AG20443 (cell line): ENCODE data around the gene DBF4B.
A peak's percentile ranks its signal among the peaks of the same experiment; 100 is the strongest.
"Not testable (repeated sequence)": the region's sequence is repeated elsewhere in the genome, so short reads cannot be mapped to it uniquely, and the experiment has no call there.

ENCODE experiments used
- DNase-seq: peaks from one replicate; pipeline ENCODE4 v3.0.0; 2012; ENCODE audit warnings: low spot score, mixed read lengths

Gene DBF4B

DNA sequence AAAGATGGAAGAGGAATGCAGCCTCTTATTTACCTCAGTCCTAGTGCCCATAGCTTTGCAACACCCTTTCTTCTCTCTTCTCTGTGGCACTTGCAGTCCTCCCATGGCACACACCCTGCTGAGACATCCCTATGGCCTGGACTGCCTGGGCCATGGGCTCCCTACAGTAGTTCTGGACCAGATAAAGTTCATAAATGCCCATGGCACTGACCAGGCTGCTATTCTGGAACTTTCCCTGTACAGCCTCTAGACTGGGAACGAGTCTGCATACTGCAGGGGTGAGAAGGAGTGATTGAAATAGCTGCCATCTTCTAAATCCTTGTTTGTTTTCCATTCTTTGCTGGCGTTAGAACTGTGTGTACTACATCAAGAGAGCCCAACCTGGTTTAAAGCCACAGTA is 25.8 kb downstream of the DBF4B start:
- no peak for DNase-seq

DNA sequence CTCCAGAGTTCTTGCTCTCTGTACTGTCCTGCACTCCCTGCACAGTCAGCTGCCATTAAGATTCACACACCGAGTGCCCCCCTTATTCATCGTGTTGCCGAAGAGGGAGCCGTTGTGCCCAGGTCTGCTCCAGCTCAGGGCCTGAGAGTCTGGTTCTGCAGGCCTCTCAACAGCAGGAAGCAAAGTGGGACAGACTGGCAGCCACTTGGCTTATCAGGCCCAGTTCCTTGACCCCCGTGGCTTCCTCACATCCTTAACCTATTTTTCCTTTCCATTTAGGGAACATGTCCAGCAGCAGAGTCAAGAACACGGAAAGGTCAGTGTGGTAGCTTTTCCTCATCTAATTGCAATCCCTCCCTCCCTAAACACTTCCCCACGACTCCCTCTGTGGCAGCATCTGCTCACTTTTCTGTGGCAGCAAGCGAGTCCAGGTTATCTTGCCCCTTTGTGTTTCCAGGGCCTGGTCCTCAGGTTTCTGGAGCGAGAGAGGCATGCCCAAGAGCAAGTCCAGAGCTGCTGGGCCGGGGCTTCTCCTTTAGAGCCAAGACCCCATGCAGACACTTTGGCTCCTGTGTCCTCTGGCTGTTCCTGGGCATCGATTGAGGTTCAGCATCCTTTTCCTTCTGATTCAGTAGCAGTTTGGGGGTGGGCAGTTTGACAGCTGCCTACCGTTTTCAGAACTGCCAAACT is 28.2 kb downstream of the DBF4B start:
- DNase-seq = no peak

DNA sequence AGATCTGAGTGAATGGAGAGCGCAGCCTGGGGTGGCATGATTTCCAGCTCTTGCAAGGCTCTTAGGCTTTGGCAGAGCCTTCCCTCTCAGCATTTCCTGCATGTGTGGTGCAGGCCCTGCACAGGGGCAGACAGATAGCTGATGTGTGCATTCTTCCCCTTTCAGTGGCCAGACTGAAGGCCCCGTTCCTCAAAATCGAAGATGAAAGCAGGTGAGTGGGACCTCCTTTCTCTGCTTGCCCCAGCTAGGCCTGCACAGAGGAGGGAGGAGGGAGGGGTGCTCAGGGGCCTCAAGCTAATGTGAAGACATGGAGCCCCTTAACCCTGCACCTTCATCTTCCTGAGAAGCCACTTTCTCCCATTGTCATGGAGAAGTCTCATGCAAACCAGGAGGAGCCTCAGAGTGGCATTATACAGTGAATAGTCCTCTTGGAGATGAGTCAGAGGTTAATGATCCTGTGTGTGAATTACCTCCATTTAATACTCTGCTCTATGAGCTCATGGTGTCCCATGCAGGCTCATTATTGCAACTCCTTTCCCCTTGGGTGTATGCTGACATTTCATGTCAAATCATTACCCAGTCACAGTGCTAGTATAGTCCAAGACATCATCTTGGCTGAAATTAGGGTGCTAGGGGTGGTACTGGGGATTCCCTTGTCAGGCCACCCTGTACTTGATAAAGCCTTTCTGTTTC is 29.9 kb downstream of the DBF4B start:
- no peak for DNase-seq

DNA sequence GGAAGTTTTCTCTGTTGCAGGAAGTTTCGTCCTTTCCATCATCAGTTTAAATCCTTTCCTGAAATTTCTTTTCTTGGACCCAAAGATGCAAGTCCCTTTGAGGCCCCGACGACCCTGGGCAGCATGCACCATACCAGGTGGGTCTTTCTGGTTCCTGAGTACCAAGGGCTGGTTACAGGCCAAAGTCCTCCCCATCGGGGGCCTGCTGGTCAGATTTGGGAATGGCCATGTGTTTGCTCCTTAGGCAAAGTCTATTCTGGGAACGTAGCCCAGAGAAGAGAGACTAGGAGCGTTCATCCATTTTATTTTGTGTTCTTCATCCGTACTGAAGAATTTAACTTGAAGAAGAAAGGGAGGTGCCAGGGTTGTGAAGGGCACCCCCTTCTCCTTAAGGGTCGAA is 32.9 kb downstream of the DBF4B start:
- DNase-seq = no peak

DNA sequence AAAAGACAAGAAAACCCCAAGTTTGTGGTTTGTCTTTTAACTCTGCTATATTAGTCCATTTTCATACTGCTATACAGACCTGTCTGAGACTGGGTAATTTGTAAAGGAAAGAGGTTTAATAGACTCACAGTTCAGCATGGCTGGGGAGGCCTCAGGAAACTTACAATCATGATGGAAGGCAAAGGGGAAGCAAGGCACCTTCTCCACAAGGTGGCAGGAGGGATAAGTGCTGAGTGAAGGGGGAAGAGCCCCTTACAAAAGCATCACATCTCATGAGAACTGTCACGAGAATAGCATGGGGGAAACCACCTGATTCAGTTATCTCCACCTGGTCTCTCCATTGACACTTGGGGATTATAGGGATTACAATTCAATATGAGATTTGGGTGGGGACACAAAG is 36.8 kb downstream of the DBF4B start:
- no peak for DNase-seq

DNA sequence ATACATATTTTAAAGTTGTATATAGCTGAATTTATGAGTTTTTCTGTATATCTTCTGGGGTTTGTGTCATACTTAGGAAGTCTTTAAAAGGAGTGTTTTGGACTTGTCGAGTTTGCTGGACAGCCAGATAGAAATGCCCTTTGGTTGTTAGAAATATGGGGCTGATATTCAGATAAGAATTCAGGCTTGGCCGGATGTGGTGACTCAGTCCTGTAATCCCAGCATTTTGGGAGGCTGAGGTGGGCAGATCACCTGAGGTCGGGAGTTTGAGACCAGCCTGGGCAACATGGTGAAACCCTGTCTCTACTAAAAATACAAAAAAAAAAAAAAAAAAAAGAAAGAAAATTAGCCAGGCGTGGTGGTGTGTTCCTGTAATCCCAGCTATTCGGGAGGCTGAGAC is 37.3 kb downstream of the DBF4B start:
- not testable (repeated sequence) for DNase-seq

DNA sequence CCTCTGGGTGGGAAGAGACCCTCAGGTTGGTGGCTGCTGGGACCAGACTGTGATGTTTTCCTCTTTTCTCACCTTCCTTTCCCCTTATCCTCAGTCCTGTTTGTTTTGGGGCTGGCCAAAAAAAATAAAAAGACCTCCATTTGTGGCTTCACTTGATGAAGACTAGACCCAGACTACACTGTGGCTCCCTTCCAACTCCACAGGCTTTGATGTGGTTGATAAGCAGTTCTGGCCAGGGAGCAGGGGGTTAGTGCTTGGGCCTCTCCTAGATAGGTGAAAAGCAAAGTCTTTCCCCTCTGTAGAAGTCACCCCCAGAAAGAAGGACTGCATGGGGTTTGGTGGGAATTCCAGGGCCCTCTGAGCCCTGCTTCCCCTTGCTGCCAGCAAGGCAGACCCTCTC is 39.1 kb downstream of the DBF4B start:
- no peak for DNase-seq

DNA sequence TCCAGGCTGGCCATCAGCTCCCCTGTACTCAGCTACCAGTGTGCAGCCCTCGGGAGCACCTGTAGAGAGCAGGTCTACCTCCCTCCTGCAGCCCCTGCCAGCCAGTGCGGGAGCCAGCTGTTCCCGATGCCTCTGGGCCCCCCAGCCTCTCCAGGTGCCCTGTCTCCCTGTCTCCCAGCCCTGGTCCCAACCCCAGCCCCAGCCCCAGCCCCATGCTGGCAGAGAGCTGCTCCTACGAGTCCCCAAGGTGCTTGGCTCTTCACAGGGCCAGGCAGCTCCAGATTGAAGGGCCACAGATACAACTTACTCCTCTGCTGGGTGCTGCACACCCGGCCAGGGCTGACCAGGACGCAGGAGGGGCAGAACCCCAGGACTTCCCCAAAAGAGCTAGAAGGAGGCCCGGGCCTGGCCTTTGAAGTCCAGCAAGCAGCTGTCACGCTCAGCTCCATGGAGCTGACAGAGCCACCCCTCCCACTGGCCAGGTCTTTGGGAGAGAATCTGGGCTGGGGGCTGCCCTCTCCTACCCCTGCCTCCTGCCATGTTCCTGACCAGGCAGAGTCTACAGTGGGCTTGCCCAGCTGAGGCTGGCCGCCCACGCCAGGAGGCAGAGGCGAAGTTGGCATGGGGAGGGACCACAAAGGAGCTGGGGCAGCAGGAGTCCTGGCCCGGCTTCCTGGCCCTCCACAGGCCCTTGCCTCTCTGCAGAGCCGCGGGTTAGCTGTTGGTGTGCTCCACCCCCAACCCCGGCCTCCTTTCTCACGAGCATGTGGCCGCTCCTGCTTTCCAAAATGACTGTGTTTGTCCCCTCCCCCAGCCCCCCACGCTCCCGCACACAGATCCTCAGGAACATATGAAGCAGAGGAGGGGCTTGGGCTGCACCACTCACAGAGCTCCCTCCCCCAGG is 40.9 kb downstream of the DBF4B start:
- DNase-seq = no peak

DNA sequence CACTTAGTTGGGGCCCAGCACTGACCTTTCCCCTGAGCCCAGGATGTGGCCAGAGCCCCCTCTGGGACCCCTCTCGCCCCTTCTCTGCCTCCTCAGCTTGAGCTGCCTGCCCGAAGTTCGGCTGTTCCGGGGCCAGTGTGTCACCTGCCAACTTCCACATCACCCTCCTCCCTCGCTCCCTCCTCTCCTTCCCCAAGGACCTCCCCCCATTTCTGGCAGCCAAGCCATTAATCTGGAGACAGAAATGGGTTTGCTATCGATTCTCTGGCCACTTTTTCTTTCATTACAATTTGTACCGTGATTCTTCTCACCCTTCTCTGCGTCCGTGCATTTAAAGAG is 41.5 kb downstream of the DBF4B start:
- no peak for DNase-seq

DNA sequence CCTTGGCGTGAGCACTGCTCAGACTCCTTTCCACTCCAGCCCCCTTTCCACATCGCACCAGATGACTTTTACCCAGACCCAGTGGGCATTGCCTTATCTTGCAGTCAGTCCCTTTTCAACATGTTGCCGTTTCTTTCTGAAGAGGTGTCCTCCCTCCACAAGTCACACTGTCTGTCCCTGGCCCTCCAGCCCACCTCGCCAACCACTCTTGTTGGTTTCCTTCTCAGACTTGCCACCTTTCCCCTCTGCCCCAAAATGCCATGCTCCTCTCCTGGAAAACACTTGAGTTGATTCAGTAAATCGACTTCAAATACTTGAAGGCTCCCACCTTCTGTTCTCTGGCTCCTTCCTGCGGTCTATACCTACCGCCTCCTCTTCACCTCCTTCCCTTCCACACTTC is 42.9 kb downstream of the DBF4B start:
- no peak for DNase-seq

DNA sequence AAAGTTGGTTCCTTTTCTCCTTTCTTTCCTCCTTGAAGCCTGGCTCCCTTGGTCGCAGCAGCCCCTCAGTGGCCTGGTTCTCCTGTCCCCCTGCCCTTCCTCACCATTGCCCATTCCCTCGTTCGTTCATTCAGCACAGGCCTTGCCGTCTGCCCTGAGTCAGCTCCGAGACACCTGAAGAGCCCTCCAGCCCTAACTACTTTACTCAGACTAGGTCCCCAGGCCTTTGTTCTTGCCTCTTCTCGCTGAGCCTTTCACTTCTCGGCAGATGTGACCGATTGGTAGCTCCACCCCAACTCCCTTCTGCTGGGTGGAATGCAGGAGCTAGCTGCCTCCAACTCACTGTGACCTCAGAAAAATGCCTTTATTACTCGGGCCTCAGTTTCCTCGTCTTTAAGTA is 43.3 kb downstream of the DBF4B start:
- DNase-seq = no peak

DNA sequence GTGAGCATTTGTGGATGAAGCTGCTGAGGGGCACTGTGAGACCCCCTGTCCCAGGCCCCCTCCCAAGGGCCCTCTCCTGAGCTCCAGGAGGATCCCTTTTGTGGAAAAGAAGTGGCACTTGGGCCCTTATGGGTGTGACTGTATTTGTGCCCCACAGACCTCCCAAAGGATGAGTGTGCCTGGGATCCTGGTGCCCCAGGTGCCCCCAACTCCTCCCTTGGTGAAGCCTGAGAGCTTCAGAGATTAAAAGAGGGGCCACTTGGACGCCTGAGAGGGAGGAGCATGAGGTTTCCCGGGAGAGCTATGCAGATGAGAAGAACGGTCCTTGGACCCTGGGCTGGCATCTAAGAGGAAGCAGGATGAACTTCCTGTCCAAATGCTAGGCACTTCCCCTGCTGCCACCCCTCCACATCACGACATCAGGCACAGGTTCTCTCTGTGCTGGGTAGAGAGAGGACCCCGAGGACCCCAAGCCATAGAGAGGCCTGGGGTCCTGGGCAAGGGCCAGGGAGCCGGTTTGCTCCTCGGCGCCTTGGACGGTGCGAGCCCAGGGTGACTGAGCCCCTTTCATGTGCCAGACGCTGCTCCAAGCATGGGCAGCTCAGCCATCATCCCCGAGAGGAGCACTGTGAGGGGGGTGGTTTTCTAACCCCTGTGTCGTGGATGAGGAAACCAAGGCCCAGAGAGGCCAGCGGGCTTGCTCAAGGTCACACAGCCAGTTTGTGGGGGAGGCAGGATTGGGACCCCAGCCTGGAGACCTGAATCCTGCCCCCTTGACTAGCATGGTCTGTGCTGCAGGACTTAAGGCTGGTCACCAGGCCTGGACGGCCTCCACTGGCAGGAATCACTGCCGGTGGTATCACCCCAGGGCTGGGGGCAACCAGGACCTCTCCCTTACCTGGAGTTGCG is 44.7 kb downstream of the DBF4B start:
- DNase-seq = no peak

DNA sequence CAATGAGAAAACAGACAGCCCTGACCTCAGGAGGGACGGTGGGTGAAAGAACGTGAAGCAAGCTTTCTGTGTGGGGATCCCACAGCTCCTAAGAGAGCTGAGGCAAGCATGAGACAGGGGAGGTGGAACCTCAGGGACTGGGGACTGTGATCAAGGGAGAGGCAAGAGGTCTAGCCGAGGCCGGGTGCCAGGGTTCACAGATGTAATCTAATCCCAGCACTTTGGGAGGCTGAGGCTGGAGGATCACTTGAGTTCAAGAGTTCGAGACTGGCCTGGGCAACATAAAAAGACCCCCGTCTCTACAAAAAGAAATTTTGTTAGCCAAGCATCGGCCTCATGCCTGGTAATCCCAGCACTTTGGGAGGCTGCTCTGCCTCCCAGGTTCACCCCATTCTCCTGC is 45.8 kb downstream of the DBF4B start:
- no peak for DNase-seq

DNA sequence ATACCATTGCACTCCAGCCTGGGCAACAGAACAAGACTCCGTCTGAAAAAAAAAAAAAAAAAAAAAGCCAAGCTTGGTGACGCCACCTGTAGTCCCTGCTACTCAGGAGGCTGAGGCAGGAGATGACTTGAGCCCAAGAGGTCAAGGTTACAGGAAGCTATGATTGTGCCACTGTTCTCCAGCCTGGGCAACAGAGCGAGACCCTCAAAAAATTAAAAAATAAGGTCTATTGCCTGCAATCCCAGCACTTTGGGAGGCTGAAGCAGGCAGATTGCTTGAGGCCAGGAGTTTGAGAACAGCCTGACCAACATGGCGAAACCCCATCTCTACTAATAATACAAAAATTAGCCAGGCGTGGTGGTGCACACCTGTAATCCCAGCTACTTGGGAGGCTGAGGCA is 46.7 kb downstream of the DBF4B start:
- DNase-seq = not testable (repeated sequence)

DNA sequence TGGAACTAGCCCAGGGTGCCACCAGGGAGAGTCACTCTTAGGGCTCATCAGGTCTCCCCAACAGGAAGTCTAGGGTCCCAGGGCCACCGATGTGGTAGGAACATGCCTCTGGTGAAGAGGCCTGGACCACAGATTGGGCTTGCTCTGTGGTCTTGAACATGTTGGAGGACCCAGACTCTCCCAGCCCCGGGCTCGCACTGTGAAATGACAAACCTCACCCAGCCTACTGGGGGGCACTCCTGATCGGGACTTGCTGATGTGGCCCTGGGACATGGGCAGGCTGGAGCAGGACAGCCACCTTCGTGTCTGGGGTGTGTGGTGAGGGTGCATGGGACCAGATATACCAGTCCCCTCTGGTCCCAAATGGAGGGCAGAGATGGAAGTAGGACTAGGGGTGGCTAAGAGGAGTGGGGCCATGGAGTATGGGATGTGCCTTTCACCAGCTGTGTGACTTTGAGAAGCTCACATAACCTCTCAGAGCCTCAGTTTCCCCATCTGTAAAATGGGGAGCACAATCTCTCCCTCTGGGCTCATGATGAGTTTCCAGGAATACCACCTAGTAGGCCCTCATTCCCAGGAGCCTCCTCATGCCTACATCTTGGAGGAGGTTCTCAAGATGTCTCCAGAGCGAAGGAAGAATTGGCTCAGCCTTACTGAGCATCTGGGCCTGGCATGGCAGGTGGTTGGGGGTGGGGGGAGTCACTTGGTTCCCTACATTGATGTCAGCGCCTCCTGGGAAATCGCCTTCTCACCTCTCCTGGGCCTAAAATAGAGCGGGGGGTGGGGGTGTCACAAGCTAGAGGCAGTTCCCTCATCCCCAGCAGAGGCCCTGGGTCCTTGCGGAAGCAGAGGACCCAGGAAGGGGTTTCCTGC is 48.8 kb downstream of the DBF4B start:
- no peak for DNase-seq

DNA sequence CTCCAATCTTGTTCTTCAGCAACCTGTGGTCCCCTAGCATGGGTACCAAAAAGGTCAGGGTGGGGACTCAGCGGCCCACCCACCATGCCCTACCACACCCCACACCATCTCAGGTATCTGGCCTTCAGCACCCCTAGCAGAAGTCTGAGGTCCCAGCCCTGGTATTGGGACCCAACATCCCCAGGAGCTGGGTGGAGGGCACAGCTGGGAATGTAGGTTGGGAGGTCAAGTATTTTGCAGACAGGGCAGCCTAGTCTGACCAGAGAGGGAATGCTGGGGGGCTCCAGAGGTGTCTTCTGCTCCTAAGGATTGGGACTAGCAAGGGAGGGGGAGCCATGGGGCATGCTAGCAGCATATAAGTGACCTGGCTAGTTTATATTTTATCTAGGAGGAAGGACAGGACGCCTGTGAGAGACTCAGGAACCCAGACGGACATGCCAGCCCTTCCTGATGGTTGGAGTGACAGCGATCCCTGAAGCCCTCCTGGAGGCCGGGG is 49.5 kb downstream of the DBF4B start:
- no peak for DNase-seq

DNA sequence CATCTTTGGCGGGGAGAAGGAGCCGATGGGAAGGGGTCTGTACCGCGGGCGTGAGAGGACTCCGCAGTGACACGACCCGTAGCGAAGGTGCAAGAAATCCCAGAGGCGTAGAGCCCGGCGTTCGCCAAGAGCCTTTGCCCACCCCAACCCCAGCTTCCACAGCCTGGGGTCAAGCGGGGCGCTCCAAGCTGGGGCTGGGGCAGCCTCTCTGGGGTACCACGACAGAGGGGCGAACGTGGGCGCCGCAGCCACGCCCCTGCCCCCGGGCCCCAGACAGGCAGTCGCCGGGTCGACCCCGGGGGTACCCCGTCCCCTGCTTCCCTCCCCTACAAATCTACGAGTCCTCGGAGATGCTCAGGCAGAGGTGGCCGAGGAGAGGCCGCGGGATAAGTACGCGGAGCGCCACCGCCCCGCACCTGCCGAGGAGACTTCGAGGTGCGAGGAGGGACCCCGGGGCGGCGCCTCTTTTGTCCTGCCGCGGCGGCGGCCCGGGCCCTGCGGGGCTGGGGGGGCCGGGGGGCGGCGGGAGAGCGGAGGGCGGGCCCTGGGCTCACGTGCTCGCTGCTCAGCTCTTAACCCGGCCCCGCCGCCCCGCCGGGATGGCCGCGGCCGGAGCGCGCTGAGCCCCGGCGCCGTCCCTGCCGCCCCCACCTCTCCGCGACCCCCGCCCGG is 50.1 kb downstream of the DBF4B start, which contains the start of gene ADAM11:
ADAM11 (plus strand) TSS at position 575 of the 672 bp plus-strand sequence. CDS start 212 bp downstream, outside the sequence.
- peak; percentile 85 for DNase-seq

DNA sequence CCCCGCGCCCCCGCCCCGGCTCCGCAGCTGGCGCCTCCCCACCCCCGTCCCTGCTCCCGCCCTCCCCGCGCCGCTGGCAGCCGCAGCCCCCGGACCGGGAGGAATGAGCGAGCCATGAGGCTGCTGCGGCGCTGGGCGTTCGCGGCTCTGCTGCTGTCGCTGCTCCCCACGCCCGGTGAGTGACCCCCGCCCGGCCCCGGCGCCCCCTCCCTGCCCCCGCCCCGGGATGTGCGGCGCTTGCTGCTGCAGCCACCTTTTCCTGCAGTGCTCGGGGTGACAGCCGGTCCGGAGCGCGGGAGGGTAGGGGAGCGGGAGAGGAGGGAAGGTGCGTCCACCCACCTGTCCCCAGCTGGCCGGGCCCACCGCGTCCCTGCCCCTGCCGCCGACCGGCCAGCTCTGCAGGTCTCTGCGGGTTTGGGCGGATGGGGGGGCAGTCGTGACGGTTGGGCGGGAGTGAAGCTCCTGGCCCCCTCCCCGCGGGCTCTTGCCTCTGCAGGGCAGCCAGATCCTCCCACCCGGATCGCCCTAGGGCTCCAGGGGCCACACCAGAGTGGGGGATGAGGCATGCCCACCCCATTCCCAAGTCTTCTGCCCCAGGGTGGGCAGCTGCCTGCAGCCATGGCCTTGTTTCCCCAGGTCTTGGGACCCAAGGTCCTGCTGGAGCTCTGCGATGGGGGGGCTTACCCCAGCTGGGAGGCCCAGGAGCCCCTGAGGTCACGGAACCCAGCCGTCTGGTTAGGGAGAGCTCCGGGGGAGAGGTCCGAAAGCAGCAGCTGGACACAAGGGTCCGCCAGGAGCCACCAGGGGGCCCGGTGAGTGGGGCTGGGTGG is 50.8 kb downstream of the DBF4B start:
- DNase-seq = no peak

DNA sequence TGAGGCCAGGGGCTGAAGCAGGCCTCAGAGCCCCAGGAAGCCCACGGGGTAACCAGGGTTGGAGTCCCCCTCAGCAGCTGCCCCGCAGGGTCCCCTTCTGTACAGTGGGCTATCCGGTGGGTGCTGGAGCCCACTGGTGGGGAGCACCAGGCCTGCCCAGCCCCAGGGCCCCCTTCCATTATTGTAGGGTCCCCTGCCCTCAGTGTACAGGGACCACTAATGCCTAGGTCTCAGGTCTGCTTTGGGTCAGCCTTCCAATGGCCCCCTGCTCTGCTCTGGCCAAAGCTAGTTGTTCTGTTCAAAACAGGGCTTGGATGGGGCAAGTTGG is 51.4 kb downstream of the DBF4B start:
- no peak for DNase-seq
